CD4-positive, alpha-beta T cell treated with Interleukin-4 for 1 hour (primary cell): ENCODE measurements around the gene CHST15.
A peak's percentile ranks its signal among the peaks of the same experiment; 100 is the strongest.
"Not testable (repeated sequence)": the region's sequence is repeated elsewhere in the genome, so short reads cannot be mapped to it uniquely, and the experiment has no call there.

Source experiments
- DNase-seq, 2 donors: peaks; one replicate each; pipeline ENCODE4 v3.0.0-alpha.2; 2020 to 2022

The CHST15 gene

GRCh38 chr10:124097883-124098282 is 4.5 kb upstream of the CHST15 start:
- DNase-seq = no peak

GRCh38 chr10:124096494-124096893 is 3.1 kb upstream of the CHST15 start:
- no peak for DNase-seq

- DNase-seq = not testable (repeated sequence)
Observed at GRCh38 chr10:124095801-124096200, 2.4 kb upstream of the CHST15 start.

- DNase-seq = no peak
Observed at GRCh38 chr10:124095096-124095495, 1.7 kb upstream of the CHST15 start.

- DNase-seq = no peak
Observed at GRCh38 chr10:124094419-124094785, 1.0 kb upstream of the CHST15 start.

- DNase-seq = peak in 1 of 2 donors; percentile 34
Observed at GRCh38 chr10:124093774-124094418, 498 bp upstream of the CHST15 start.

GRCh38 chr10:124092250-124092859 is 1.0 kb downstream of the CHST15 start:
- peak; percentile 24 to 78 for DNase-seq

GRCh38 chr10:124091646-124092249 is 1.6 kb downstream of the CHST15 start:
- peak in 1 of 2 donors; percentile 19 for DNase-seq

GRCh38 chr10:124090601-124091209 is 2.7 kb downstream of the CHST15 start:
- no peak for DNase-seq

- no peak for DNase-seq
Observed at GRCh38 chr10:124089859-124090258, 3.5 kb downstream of the CHST15 start.

- no peak for DNase-seq
Observed at GRCh38 chr10:124088915-124089314, 4.5 kb downstream of the CHST15 start.

GRCh38 chr10:124087672-124088634 is 5.4 kb downstream of the CHST15 start:
- DNase-seq = no peak

- DNase-seq = no peak
Observed at GRCh38 chr10:124086787-124087671, 6.4 kb downstream of the CHST15 start.

GRCh38 chr10:124086097-124086710 is 7.2 kb downstream of the CHST15 start:
- no peak for DNase-seq

- DNase-seq = no peak
Observed at GRCh38 chr10:124085680-124086079, 7.7 kb downstream of the CHST15 start.

GRCh38 chr10:124084708-124085107 is 8.7 kb downstream of the CHST15 start:
- DNase-seq = no peak

GRCh38 chr10:124083740-124084397 is 9.5 kb downstream of the CHST15 start:
- DNase-seq = no peak

- no peak for DNase-seq
Observed at GRCh38 chr10:124083047-124083739, 10.2 kb downstream of the CHST15 start.

GRCh38 chr10:124082555-124082954 is 10.8 kb downstream of the CHST15 start:
- DNase-seq = no peak

- no peak for DNase-seq
Observed at GRCh38 chr10:124081547-124082140, 11.8 kb downstream of the CHST15 start.
